HTERT RPE-1 (cell line): Measurements from ENCODE around the gene SCYL1.
"Not testable (repeated sequence)": the region's sequence is repeated elsewhere in the genome, so short reads cannot be mapped to it uniquely, and the experiment has no call there.

Experiments
- in situ Hi-C: fragments of 300-500 bp; cut with MboI; formaldehyde crosslinking; loops from 4 replicates; pipeline ENCODE4 v1.14.3; 2020; ENCODE audit warnings: low sequenced_read_pairs

SCYL1 gene

GRCh38 chr11:65504674-65505465, 20.0 kb upstream of the SCYL1 start:
- in situ Hi-C loops = no loop called here

GRCh38 chr11:65505466-65506289, 19.2 kb upstream of the SCYL1 start:
- in situ Hi-C loops = no loop called here

GRCh38 chr11:65506290-65506771, 18.6 kb upstream of the SCYL1 start:
- in situ Hi-C loops = no loop called here

DNA sequence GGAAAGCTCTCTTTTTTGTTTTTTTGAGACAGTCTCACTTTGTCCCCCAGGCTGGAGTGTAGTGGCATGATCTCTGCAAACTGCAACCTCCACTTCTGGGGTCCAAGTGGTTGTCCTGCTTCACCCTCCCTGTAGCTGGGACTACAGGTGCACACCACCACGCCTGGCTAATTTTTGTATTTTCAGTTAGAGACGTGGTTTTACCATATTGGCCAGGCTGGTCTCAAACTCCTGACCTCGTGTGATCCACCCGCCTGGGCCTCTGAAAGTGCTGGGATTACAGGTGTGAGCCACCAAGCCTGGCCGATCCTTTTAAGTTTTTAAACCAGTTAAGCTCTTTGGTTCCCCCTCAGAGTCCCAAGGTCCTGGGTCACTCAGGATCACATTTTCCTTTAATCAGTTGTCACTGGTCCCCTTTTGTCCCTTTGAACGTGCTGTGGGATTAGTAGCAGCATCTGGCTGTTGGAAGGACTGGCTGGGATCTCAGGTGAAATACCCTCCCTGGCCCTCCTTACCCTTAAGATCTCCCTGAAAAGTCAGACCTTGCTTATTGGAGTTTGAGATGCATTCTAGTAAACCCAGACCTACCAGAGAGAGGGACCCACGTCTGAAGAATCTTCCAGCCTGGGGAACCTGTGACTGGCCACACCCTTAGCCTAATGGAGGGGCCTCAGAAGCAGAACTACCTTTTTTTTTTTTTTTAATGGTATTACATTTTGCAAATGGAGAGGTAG, 17.9 kb upstream of the SCYL1 start:
- in situ Hi-C loops = no loop called here

- in situ Hi-C loops = not testable (repeated sequence)
Observed at GRCh38 chr11:65512311-65512710, 12.6 kb upstream of the SCYL1 start.

- in situ Hi-C loops = no loop called here
Observed at GRCh38 chr11:65516135-65516968, 8.5 kb upstream of the SCYL1 start.

- in situ Hi-C loops = not testable (repeated sequence)
Observed at GRCh38 chr11:65518941-65519549, 5.8 kb upstream of the SCYL1 start.

GRCh38 chr11:65521777-65522521, 2.9 kb upstream of the SCYL1 start:
- in situ Hi-C loops = not testable (repeated sequence)

- in situ Hi-C loops = not testable (repeated sequence)
Observed at GRCh38 chr11:65522718-65523630, 1.9 kb upstream of the SCYL1 start.

DNA sequence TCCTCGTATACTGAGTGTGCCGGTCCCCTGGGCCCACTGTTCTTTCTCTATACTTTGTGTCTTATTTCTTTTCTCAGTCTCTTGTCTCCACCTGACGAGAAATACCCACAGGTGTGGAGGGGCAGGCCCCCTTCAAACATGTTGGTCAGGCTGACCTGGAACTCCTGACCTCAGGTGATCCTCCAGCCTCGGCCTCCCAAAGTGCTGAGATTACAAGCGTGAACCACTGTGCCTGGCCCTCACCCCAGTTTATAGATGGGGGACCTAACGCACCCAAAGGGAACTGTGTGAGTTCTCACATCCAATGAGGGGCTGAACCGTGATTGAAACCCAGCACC, 1.3 kb upstream of the SCYL1 start:
- in situ Hi-C loops = not testable (repeated sequence)

DNA sequence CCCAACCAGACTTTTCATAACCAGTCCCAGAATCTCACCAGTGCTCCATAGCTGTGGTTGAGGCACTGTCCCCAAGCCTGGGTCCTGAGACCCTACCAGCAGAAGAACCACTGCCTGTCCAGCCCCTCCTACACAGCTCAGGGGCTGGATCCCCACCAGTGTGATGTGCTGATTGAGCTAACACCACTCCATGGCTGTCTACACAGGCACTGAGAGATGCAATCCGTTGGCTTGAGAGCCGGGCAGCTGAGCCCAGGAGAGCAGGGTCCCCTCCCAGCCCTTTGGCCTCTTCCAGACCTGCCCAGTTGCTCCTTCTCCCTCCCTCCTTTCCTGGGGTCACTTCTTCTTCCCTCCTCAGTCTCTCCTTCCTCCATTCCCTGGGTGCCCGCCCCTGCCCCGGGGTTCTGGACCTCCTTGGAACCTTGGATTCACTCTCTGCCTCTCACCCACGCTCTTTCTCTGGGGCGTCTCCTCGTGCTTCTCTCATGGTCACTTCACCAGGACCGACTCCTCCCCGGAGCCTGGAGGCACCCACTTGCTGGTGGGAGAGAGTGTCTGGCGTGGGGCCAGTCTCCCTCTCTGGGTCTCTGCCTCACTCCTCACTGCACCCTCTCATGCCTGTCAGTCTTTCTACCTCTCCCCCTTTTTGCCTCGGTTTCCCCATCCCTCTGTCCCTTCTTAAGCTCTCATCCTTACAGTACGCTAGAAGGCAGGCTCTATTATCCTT, 706 bp upstream of the SCYL1 start:
- in situ Hi-C loops = no loop called here

GRCh38 chr11:65525546-65526480, 930 bp downstream of the SCYL1 start:
- in situ Hi-C loops = no loop called here

DNA sequence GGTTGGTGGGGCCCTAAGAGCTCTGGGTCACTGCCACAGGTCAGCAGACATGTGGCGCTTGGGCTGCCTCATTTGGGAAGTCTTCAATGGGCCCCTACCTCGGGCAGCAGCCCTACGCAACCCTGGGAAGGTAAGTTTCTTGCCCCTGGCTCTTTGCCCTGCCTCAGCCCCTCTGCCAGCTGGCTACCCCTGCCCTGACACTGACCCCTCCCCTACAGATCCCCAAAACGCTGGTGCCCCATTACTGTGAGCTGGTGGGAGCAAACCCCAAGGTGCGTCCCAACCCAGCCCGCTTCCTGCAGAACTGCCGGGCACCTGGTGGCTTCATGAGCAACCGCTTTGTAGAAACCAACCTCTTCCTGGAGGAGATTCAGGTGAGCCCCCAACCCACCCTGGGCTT, 1.9 kb downstream of the SCYL1 start:
- in situ Hi-C loops = no loop called here

DNA sequence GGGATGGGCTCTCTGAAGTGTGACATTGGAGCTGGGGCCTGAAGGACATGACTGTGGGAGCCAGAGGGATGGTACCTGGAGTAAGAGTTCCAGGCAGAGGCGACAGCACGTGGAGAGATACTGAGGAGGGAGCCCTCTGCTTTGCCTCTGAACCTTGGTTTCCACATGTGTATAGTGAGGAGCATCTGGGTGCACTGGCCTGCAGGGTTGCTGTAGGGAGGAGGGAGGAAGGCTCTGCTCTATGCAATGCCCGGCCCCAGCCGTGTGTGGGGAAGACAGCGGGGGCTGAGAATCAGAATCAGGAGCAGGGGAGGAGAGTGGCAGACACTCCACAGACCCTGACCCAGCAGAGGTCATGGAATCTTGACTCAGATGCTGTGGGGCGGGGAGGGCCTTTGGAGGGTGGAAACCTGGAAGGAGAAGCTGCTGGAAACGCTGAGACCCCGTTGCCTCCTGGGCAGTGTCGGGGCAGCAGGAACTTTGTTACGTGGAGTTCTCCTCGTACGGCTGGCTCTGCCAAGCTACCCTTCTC, 4.0 kb downstream of the SCYL1 start:
- in situ Hi-C loops = no loop called here

DNA sequence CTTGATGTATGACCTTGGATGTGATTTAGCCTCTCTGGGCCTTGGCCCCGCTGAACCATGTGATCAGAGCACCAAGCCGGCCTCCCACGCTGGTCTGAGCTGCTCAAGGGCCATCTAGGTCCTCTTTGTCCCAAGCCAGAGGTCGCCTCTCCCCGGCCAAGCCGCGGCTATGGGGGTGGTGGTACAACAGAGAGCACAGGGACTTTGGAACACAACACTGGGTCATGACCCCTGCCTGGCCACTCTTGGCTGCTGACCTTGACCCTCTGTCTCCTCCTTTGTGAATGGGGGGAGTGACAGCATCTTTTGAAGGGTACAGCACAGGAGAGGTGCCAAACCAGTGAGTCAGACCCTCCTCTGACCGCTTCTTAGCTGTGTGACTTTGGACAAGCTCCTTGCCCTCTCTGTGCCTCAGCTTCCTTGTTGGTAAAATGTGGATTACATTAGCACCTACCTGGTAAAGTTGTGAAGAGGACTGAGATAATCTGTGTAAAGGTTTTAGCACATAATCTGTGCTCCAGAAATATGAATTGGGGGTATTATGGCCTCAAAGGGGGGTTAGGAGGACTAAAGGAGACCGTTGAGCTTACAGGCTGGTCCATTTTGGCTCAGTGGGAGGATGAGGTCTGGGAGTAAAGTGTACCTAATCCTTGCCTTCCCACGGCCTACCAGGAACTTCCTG, 4.7 kb downstream of the SCYL1 start:
- in situ Hi-C loops = no loop called here

DNA sequence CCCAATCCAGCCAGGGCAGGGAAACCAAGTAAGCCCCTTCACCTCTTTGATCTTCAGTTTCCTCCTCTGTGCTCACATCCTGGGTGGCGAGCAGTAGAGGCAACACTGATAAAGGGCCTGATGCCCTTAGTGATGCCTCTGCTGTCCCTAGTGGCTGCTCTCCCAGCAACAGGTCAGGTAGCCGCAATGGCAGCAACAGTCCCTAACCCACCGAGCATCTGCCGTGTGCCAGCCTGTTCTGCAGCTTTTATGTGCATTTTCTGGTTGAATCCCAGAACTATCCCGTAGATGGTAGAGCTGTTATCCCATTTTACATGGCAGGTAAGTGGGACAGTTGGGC, 5.2 kb downstream of the SCYL1 start:
- in situ Hi-C loops = no loop called here
